Memory B cell (primary cell): ENCODE data around the gene TOB2.

Experiments used
- ATAC-seq: fragments of 150-1000 bp; cut with Tn5 transposase; 2 replicates; pipeline ENCODE4 v1.10.0; 2021; ENCODE audit warnings: low read depth, mild to moderate bottlenecking, moderate library complexity
- DNase-seq, 2 donors: peaks; one replicate each; pipeline ENCODE4 v3.0.0; 2022; ENCODE audit warnings: low spot score in 2 of 2
- H3K27ac Mint-ChIP-seq: one replicate; pipeline ENCODE4 v1.8.0; 2022; ENCODE audit warnings: mild to moderate bottlenecking, moderate library complexity, mixed read lengths
- H3K27me3 Mint-ChIP-seq: one replicate; pipeline ENCODE4 v1.8.0; 2022; ENCODE audit warnings: mixed read lengths
- H3K36me3 Mint-ChIP-seq: one replicate; pipeline ENCODE4 v1.8.0; 2022; ENCODE audit warnings: mild to moderate bottlenecking, mixed read lengths
- H3K4me1 Mint-ChIP-seq: one replicate; pipeline ENCODE4 v1.8.0; 2022; ENCODE audit warnings: mixed read lengths
- H3K4me3 Mint-ChIP-seq: one replicate; pipeline ENCODE4 v1.8.0; 2022; ENCODE audit warnings: mild to moderate bottlenecking, moderate library complexity, mixed read lengths
- H3K9me3 Mint-ChIP-seq: one replicate; pipeline ENCODE4 v1.8.0; 2022; ENCODE audit warnings: mixed read lengths

The TOB2 gene

GRCh38 chr22:41446639-41447434 is at the start of gene TOB2:
TOB2 (minus strand) TSS chr22:41446801; CDS start chr22:41437345, 9,456 bp downstream.
- DNase-seq (peak; percentile 96 to 98), ATAC-seq (peak; percentile 59)
- Mint-ChIP-seq H3K4me1 (peaks cover 27% of the 10 kb centered on the region), H3K36me3 (peaks cover 3% of the 10 kb centered on the region), H3K4me3 (peak within 1 kb of the TSS; percentile 90), H3K27ac (peak within 1 kb of the TSS; percentile 100), H3K27me3 (no peaks in the 10 kb centered on the region), H3K9me3 (no peaks in the 10 kb centered on the region)

GRCh38 chr22:41491374-41492100 is 44.9 kb upstream of the TOB2 start:
- Mint-ChIP-seq H3K9me3 (no peaks in the 10 kb centered on the region), H3K27me3 (no peaks in the 10 kb centered on the region), H3K4me1 (peaks cover 27% of the 10 kb centered on the region), H3K4me3 (no peak overlapping the region), H3K36me3 (peaks cover 7% of the 10 kb centered on the region), H3K27ac (peak overlapping the region; percentile 4)
- DNase-seq (no peak), ATAC-seq (no peak)

GRCh38 chr22:41488596-41489385 is 42.2 kb upstream of the TOB2 start:
- peaks cover 10% of the 10 kb centered on the region for H3K36me3 Mint-ChIP-seq
- no peaks in the 10 kb centered on the region for H3K27me3 Mint-ChIP-seq
- H3K27ac Mint-ChIP-seq: peak overlapping the region; percentile 12
- no peak overlapping the region for H3K4me3 Mint-ChIP-seq
- ATAC-seq: no peak
- H3K4me1 Mint-ChIP-seq: peaks cover 37% of the 10 kb centered on the region
- H3K9me3 Mint-ChIP-seq: no peaks in the 10 kb centered on the region
- no peak for DNase-seq

GRCh38 chr22:41488076-41488475 is 41.5 kb upstream of the TOB2 start:
- Mint-ChIP-seq H3K4me3 (no peak overlapping the region), H3K4me1 (peaks cover 39% of the 10 kb centered on the region), H3K9me3 (no peaks in the 10 kb centered on the region), H3K27me3 (no peaks in the 10 kb centered on the region), H3K36me3 (peaks cover 10% of the 10 kb centered on the region), H3K27ac (peak overlapping the region; percentile 12)
- DNase-seq (no peak), ATAC-seq (no peak)

- peak overlapping the region; percentile 12 for H3K27ac Mint-ChIP-seq
- ATAC-seq: no peak
- peaks cover 10% of the 10 kb centered on the region for H3K36me3 Mint-ChIP-seq
- DNase-seq: no peak
- H3K4me1 Mint-ChIP-seq: peaks cover 47% of the 10 kb centered on the region
- no peak overlapping the region for H3K4me3 Mint-ChIP-seq
- H3K9me3 Mint-ChIP-seq: no peaks in the 10 kb centered on the region
- H3K27me3 Mint-ChIP-seq: no peaks in the 10 kb centered on the region
Measured at GRCh38 chr22:41487037-41487935, 40.7 kb upstream of the TOB2 start.

GRCh38 chr22:41485033-41485432 is 38.4 kb upstream of the TOB2 start:
- Mint-ChIP-seq H3K27ac (no peak overlapping the region), H3K4me1 (peaks cover 59% of the 10 kb centered on the region), H3K4me3 (no peak overlapping the region), H3K9me3 (no peaks in the 10 kb centered on the region), H3K27me3 (no peaks in the 10 kb centered on the region), H3K36me3 (peaks cover 10% of the 10 kb centered on the region)
- DNase-seq (no peak), ATAC-seq (no peak)

- Mint-ChIP-seq H3K27me3 (no peaks in the 10 kb centered on the region), H3K4me3 (peak overlapping the region; percentile 48), H3K9me3 (no peaks in the 10 kb centered on the region), H3K36me3 (peaks cover 7% of the 10 kb centered on the region), H3K27ac (peak overlapping the region; percentile 89), H3K4me1 (peaks cover 66% of the 10 kb centered on the region)
- ATAC-seq: no peak
- DNase-seq: no peak
Measured at GRCh38 chr22:41482319-41482935, 35.8 kb upstream of the TOB2 start.

- ATAC-seq (no peak), DNase-seq (no peak)
- H3K27me3 Mint-ChIP-seq: no peaks in the 10 kb centered on the region
- H3K36me3 Mint-ChIP-seq: peaks cover 4% of the 10 kb centered on the region
- peak overlapping the region; percentile 89 for H3K27ac Mint-ChIP-seq
- peak overlapping the region; percentile 27 for H3K4me3 Mint-ChIP-seq
- peaks cover 63% of the 10 kb centered on the region for H3K4me1 Mint-ChIP-seq
- no peaks in the 10 kb centered on the region for H3K9me3 Mint-ChIP-seq
Measured at GRCh38 chr22:41481925-41482318, 35.3 kb upstream of the TOB2 start.

GRCh38 chr22:41481131-41481830 is 34.7 kb upstream of the TOB2 start:
- no peaks in the 10 kb centered on the region for H3K9me3 Mint-ChIP-seq
- peaks cover 63% of the 10 kb centered on the region for H3K4me1 Mint-ChIP-seq
- DNase-seq (no peak), ATAC-seq (no peak)
- H3K4me3 Mint-ChIP-seq: peak overlapping the region; percentile 39
- peaks cover 4% of the 10 kb centered on the region for H3K36me3 Mint-ChIP-seq
- peak overlapping the region; percentile 89 for H3K27ac Mint-ChIP-seq
- H3K27me3 Mint-ChIP-seq: no peaks in the 10 kb centered on the region

GRCh38 chr22:41480397-41480735 is 33.8 kb upstream of the TOB2 start:
- Mint-ChIP-seq H3K4me1 (peaks cover 60% of the 10 kb centered on the region), H3K9me3 (no peaks in the 10 kb centered on the region), H3K36me3 (peaks cover 2% of the 10 kb centered on the region), H3K27ac (peak overlapping the region; percentile 89), H3K4me3 (peak overlapping the region; percentile 60), H3K27me3 (no peaks in the 10 kb centered on the region)
- DNase-seq: no peak
- ATAC-seq: no peak

- ATAC-seq: no peak
- DNase-seq: no peak
- Mint-ChIP-seq H3K4me1 (peaks cover 57% of the 10 kb centered on the region), H3K36me3 (peaks cover 2% of the 10 kb centered on the region), H3K9me3 (no peaks in the 10 kb centered on the region), H3K4me3 (peak overlapping the region; percentile 75), H3K27me3 (no peaks in the 10 kb centered on the region), H3K27ac (peak overlapping the region; percentile 89)
Measured at GRCh38 chr22:41479671-41480396, 33.2 kb upstream of the TOB2 start.

- Mint-ChIP-seq H3K36me3 (peaks cover 2% of the 10 kb centered on the region), H3K27me3 (no peaks in the 10 kb centered on the region), H3K27ac (peak overlapping the region; percentile 89), H3K4me3 (peak overlapping the region; percentile 75), H3K4me1 (peaks cover 56% of the 10 kb centered on the region), H3K9me3 (no peaks in the 10 kb centered on the region)
- ATAC-seq (peak; percentile 38), DNase-seq (no peak)
Measured at GRCh38 chr22:41478891-41479521, 32.4 kb upstream of the TOB2 start.
